ENCODE measurements around the gene TIMD4. TPM values are rescaled to one million over a fixed set of nuclear protein-coding genes. Genes with fewer than 3 reads are reported as not detected.

Gene TIMD4
- total RNA-seq, 1 experiment from 2014 or later = not detected

DNA sequence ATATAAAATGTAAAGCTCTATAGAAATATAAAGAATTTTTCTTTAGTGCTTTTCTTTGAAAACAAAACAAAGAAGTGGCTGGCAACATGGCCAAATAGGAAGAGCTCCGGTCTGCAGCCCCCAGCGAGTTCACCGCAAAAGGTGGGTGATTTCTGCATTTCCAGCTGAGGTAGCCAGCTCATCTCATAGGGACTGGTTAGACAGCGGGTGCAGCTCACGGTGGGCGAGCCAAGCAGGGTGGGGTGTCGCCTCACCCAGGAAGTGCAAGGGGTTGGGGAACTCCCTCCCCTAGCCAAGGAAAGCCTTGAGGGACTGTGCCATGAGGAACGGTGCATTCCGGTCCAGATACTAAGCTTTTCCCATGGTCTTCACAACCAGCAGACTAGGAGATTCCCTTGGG is 21.0 kb upstream of the TIMD4 start:
- Histone ChIP-seq H4K91ac (ENCODE audit: insufficient read length, low read depth, low read length) (no peak overlapping the region), H2BK120ac (ENCODE audit: low read depth, low read length, poor library complexity, severe bottlenecking) (no peak overlapping the region), H2BK5ac (ENCODE audit: insufficient read length, low read length) (no peak overlapping the region), H2AFZ (ENCODE audit: low read length) (no peak overlapping the region), H3K9me3 (ENCODE audit: control insufficient read depth, low read depth, low read length) (no peaks in the 10 kb centered on the region), H3T11ph (ENCODE audit: low read length) (no peak overlapping the region), H2AK5ac (ENCODE audit: insufficient read length, low read length) (no peak overlapping the region), H3K23me2 (ENCODE audit: insufficient read length, low read depth, low read length, poor library complexity, severe bottlenecking) (no peaks in the 10 kb centered on the region), H3K9ac (ENCODE audit: extremely low read depth, insufficient read length, low read length) (no peak overlapping the region), H3K4me2 (ENCODE audit: insufficient read depth, insufficient read length, low read length) (no peak overlapping the region), H3K4ac (ENCODE audit: low read depth, low read length) (no peak overlapping the region), H3K79me2 (ENCODE audit: insufficient read depth, low read length) (no peaks in the 10 kb centered on the region), H3K79me1 (ENCODE audit: insufficient read depth, low read depth, low read length, poor library complexity, severe bottlenecking) (no peaks in the 10 kb centered on the region), H3K27ac (ENCODE audit: insufficient read length, low read depth, low read length) (no peak overlapping the region), H2BK12ac (ENCODE audit: insufficient read length, low read depth, low read length) (no peak overlapping the region), H4K5ac (ENCODE audit: insufficient read length, low read depth, low read length) (no peak overlapping the region), H2BK15ac (ENCODE audit: low read depth, low read length) (no peak overlapping the region), H2BK20ac (ENCODE audit: low read depth, low read length, poor library complexity, severe bottlenecking) (no peak overlapping the region), H4K8ac (replicated peaks; ENCODE audit: insufficient read length, low read depth, low read length) (no peak overlapping the region), H4K20me1 (ENCODE audit: control insufficient read depth, insufficient read depth, insufficient read length) (no peaks in the 10 kb centered on the region), H3K4me1 (ENCODE audit: insufficient read depth, low read length) (no peaks in the 10 kb centered on the region), H3K14ac (ENCODE audit: insufficient read depth, low read length) (no peak overlapping the region), H3K27me3 (ENCODE audit: insufficient read depth, low read length) (no peaks in the 10 kb centered on the region), H3K18ac (ENCODE audit: insufficient read length, low read depth, low read length) (no peak overlapping the region), H3K56ac (ENCODE audit: insufficient read length, low read depth, low read length) (no peak overlapping the region), H3K23ac (ENCODE audit: insufficient read length, low read depth, low read length) (no peak overlapping the region)
- TF ChIP-seq, protein P1, sequence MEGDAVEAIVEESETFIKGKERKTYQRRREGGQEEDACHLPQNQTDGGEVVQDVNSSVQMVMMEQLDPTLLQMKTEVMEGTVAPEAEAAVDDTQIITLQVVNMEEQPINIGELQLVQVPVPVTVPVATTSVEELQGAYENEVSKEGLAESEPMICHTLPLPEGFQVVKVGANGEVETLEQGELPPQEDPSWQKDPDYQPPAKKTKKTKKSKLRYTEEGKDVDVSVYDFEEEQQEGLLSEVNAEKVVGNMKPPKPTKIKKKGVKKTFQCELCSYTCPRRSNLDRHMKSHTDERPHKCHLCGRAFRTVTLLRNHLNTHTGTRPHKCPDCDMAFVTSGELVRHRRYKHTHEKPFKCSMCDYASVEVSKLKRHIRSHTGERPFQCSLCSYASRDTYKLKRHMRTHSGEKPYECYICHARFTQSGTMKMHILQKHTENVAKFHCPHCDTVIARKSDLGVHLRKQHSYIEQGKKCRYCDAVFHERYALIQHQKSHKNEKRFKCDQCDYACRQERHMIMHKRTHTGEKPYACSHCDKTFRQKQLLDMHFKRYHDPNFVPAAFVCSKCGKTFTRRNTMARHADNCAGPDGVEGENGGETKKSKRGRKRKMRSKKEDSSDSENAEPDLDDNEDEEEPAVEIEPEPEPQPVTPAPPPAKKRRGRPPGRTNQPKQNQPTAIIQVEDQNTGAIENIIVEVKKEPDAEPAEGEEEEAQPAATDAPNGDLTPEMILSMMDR (conservative IDR thresholded peaks at IDR 0.05) = no peak
- Mint-ChIP-seq H3K27ac (no peak overlapping the region; a peak in 1 of 7 replicates), H3K4me3 (no peak overlapping the region), H3K4me1 (no peaks in the 10 kb centered on the region), H3K36me3 (ENCODE audit: insufficient read depth in 1 of 3, low read depth in 3 of 3) (peaks cover 0 to 2% (median 0%) of the 10 kb centered on the region in 3 experiments; a peak in 1 of 7 replicates), H3K9me3 (peaks cover 0 to 3% of the 10 kb centered on the region in 2 experiments; a peak in 2 of 5 replicates), H3K27me3 (ENCODE audit: low read depth) (no peaks in the 10 kb centered on the region)
- WGBS (ENCODE audit: extremely low coverage, insufficient read length, low lambda C conversion rate) = no CpG with 5 or more reads among the region's 9 CpGs
- no peak for DNase-seq

Measured in H9 (cell line).